Measurements from ENCODE around the gene PRRG4. TPM values are rescaled to one million over a fixed set of nuclear protein-coding genes. Genes with fewer than 3 reads are reported as not detected.

The PRRG4 gene
- total RNA-seq, 1 experiment from 2014 or later = 0.87 TPM

GRCh38 chr11:32892355-32893092 is 62.8 kb downstream of the PRRG4 start, which contains the start of gene QSER1:
Gene QSER1, plus strand, starts transcription at chr11:32892811. Its CDS starts 315 bp downstream, at chr11:32893126.
- ATAC-seq (peak; percentile 59), DNase-seq (ENCODE audit: low spot score) (peak; percentile 59)
- Mint-ChIP-seq H3K9me3 (peaks cover 19% of the 10 kb centered on the region), H3K36me3 (peaks cover 33% of the 10 kb centered on the region), H3K4me3 (peak within 1 kb of the TSS; percentile 89), H3K4me1 (peaks cover 47% of the 10 kb centered on the region), H3K27ac (peak within 1 kb of the TSS; percentile 97), H3K27me3 (ENCODE audit: low read depth) (no peaks in the 10 kb centered on the region)
- ChIA-PET POLR2A (interaction anchor here (0.9 to 1.6 kb wide), 3 partner anchors 12 to 147 kb away, joined by 3 to 7 read pairs (median 4); partner anchors contain the start of gene TCP11L1), CTCF (interaction anchor here (1.0 to 2.5 kb wide), 8 partner anchors 9 to 147 kb away, joined by 3 to 8 read pairs (median 4); partner anchors contain the start of genes DEPDC7 and TCP11L1)
- TF ChIP-seq USF1 (CRISPR knock-in tag; IDR thresholded peaks at IDR 0.05) (peak; percentile 46; the same call in 1 of the 2 replicates), E2F5 (CRISPR knock-in tag; IDR thresholded peaks at IDR 0.05) (peak; percentile 66; the same call in 1 of the 2 replicates), ARID4B (CRISPR knock-in tag; IDR thresholded peaks at IDR 0.05; ENCODE audit: borderline replicate concordance) (0 out of 2 replicates have a peak, but pooled peaks have one; percentile 69), RELA (CRISPR knock-in tag; IDR thresholded peaks at IDR 0.05; ENCODE audit: borderline replicate concordance) (peak; percentile 44; the same call in 1 of the 2 replicates), FOXP1 (CRISPR knock-in tag; IDR thresholded peaks at IDR 0.05; ENCODE audit: borderline replicate concordance) (peak; percentile 71), ZNF671 (CRISPR knock-in tag; IDR thresholded peaks at IDR 0.05) (no peak), JUN (CRISPR knock-in tag; IDR thresholded peaks at IDR 0.05) (0 out of 2 replicates have a peak, but pooled peaks have one; percentile 49), SMAD4 (CRISPR knock-in tag; IDR thresholded peaks at IDR 0.05) (peak; percentile 27; the same call in 1 of the 2 replicates), E2F1 (CRISPR knock-in tag; IDR thresholded peaks at IDR 0.05) (no peak), ELF4 (CRISPR knock-in tag; IDR thresholded peaks at IDR 0.05; ENCODE audit: low read depth) (peak; percentile 63; the same call in 1 of the 2 replicates), FOXP4 (CRISPR knock-in tag; IDR thresholded peaks at IDR 0.05) (peak; percentile 49; the same call in 1 of the 2 replicates), GABPB1 (CRISPR knock-in tag; IDR thresholded peaks at IDR 0.05) (no peak), ATF2 (CRISPR knock-in tag; IDR thresholded peaks at IDR 0.05; ENCODE audit: borderline replicate concordance, low read depth) (no peak), EMX1 (CRISPR knock-in tag; IDR thresholded peaks at IDR 0.05) (peak; percentile 16; the same call in 1 of the 2 replicates), TEAD4 (CRISPR knock-in tag; IDR thresholded peaks at IDR 0.05) (0 out of 2 replicates have a peak, but pooled peaks have one; percentile 43), CREM (CRISPR knock-in tag; IDR thresholded peaks at IDR 0.05) (peak; percentile 67; the same call in 1 of the 2 replicates), MAX (CRISPR knock-in tag; IDR thresholded peaks at IDR 0.05) (peak; percentile 61; the same call in 1 of the 2 replicates), GRHL2 (CRISPR knock-in tag; IDR thresholded peaks at IDR 0.05; ENCODE audit: insufficient replicate concordance, severe bottlenecking) (no peak), ZNF317 (CRISPR knock-in tag; IDR thresholded peaks at IDR 0.05; ENCODE audit: borderline replicate concordance, low read depth) (peak; percentile 28; the same call in 1 of the 2 replicates), NFE2L1 (CRISPR knock-in tag; IDR thresholded peaks at IDR 0.05) (no peak), HMGXB4 (CRISPR knock-in tag; IDR thresholded peaks at IDR 0.05) (peak; percentile 75), GTF2I (CRISPR knock-in tag; conservative IDR thresholded peaks at IDR 0.05) (no peak)
